OCI-LY7 (cell line): Measurements from ENCODE around the gene TM9SF1. TPM values are rescaled to one million over a fixed set of nuclear protein-coding genes. Genes with fewer than 3 reads are reported as not detected.

Experiments
- BruUV-seq: library from RNA; stranded (reverse); fragments of 400-500 nt; replicated peaks from 2 replicates; lab custom pipeline; 2021; lab: Mats Ljungman, UMichigan
- CTCF ChIA-PET: fragments of 300-600 bp; sonication (Branson Sonifier 250); formaldehyde crosslinking; loops from one replicate; lab custom pipeline; 2022; ENCODE audit warnings: antibody characterized with exemption; ENCODE audit not compliant: unreplicated experiment; lab: Charles Lee
- POLR2A ChIA-PET: fragments of 300-600 bp; sonication (Branson Sonifier 250); formaldehyde crosslinking; loops from one replicate; lab custom pipeline; 2022; ENCODE audit warnings: antibody characterized with exemption; lab: Charles Lee
- DNase-seq: peaks from one replicate; pipeline ENCODE4 v3.0.0-alpha.2; 2015; ENCODE audit warnings: low spot score
- H2AFZ ChIP-seq: fragments of 200-600 bp; sonication (generic), shearing (Covaris generic); 2 replicates; pipeline ENCODE4 v1.6.1; 2014; ENCODE audit warnings: mild to moderate bottlenecking, antibody characterized with exemption, low read length, moderate library complexity
- H3K27ac ChIP-seq: fragments of 200-600 bp; sonication (generic); 2 replicates; pipeline ENCODE4 v1.5.1; 2014; ENCODE audit warnings: mixed run types, low read depth, mild to moderate bottlenecking, moderate library complexity, low read length, inconsistent platforms; ENCODE audit not compliant: poor library complexity, severe bottlenecking
- H3K36me3 ChIP-seq: fragments of 200-600 bp; sonication (generic); 2 replicates; pipeline ENCODE4 v1.6.1; 2014; ENCODE audit warnings: mild to moderate bottlenecking, antibody characterized with exemption, low read length, moderate library complexity, mixed read lengths; ENCODE audit not compliant: insufficient read depth
- H3K4me1 ChIP-seq: fragments of 200-600 bp; sonication (generic); 2 replicates; pipeline ENCODE4 v1.5.1; 2014; ENCODE audit warnings: mild to moderate bottlenecking, low read length; ENCODE audit not compliant: insufficient read depth, poor library complexity, severe bottlenecking
- H3K4me2 ChIP-seq: fragments of 200-600 bp; sonication (generic); 2 replicates; pipeline ENCODE4 v1.6.1; 2014; ENCODE audit warnings: mild to moderate bottlenecking, low read length
- H3K4me3 ChIP-seq: fragments of 200-600 bp; sonication (generic); 2 replicates; pipeline ENCODE4 v1.5.1; 2014; ENCODE audit warnings: mild to moderate bottlenecking, low read depth, low read length; ENCODE audit not compliant: poor library complexity, severe bottlenecking
- H3K79me2 ChIP-seq: fragments of 200-600 bp; sonication (generic); 2 replicates; pipeline ENCODE4 v1.6.1; 2016; ENCODE audit warnings: low read depth, mild to moderate bottlenecking, low read length, moderate library complexity, mixed read lengths; ENCODE audit not compliant: insufficient read depth
- H3K9me2 ChIP-seq: fragments of 200-600 bp; sonication (generic); 2 replicates; pipeline ENCODE4 v1.6.1; 2016; ENCODE audit warnings: mild to moderate bottlenecking, low read length, mixed read lengths; ENCODE audit not compliant: insufficient read depth
- H3K9me3 ChIP-seq: fragments of 200-600 bp; sonication (generic); 2 replicates; pipeline ENCODE4 v1.6.1; 2014; ENCODE audit warnings: mild to moderate bottlenecking, mixed run types, low read length, mixed read lengths
- H4K20me1 ChIP-seq: fragments of 200-600 bp; sonication (generic); 2 replicates; pipeline ENCODE4 v1.6.1; 2014; ENCODE audit warnings: mild to moderate bottlenecking, antibody characterized with exemption, low read length, moderate library complexity, mixed read lengths; ENCODE audit not compliant: insufficient read depth
- CTCF ChIP-seq: fragments of 200-600 bp; sonication (generic); conservative IDR thresholded peaks from 2 replicates; pipeline ENCODE4 v1.5.1; 2014; ENCODE audit warnings: mild to moderate bottlenecking, antibody characterized with exemption, low read length, moderate library complexity, mixed read lengths
- EZH2phosphoT487 ChIP-seq: fragments of 200-600 bp; sonication (generic); IDR thresholded peaks from 2 replicates; pipeline ENCODE4 v1.6.1; 2018; ENCODE audit warnings: low read depth, borderline replicate concordance, mild to moderate bottlenecking, mixed run types, antibody characterized with exemption, low read length, moderate library complexity, mixed read lengths
- intact Hi-C: fragments of 100-400 bp; cut with micrococcal nuclease; formaldehyde crosslinking; loops from one replicate; pipeline ENCODE4 v1.10.0; 2022; ENCODE audit not compliant: unreplicated experiment
- total RNA-seq, 2 experiments: library from RNA; depleted of rRNA in 1 of 2; stranded (reverse); fragments of >200 nt in 1 of 2; shearing (Covaris generic) in 1 of 2; gene quantifications; 2 replicates each; pipeline ENCODE4 v1.2.3, GENCODE V29; 2014 to 2022

The TM9SF1 gene
- total RNA-seq, 2 experiments from 2014 or later: 23.4 to 27.8 TPM

- no peak overlapping the region for H2AFZ ChIP-seq
- POLR2A ChIA-PET: no interaction called here
- no peak for DNase-seq
- no peak overlapping the region for H3K27ac ChIP-seq
- CTCF ChIA-PET: interaction anchor here (1.3 kb wide), 1 partner anchor 11 kb away, joined by 3 read pairs; the partner anchor contains the start of gene IRF9
- no peaks in the 10 kb centered on the region for H3K9me3 ChIP-seq
- TF ChIP-seq CTCF: no peak
- no peak for TF ChIP-seq EZH2phosphoT487
- no peak overlapping the region for H3K4me2 ChIP-seq
- H3K4me3 ChIP-seq: no peak overlapping the region
- H4K20me1 ChIP-seq: no peaks in the 10 kb centered on the region
- no peaks in the 10 kb centered on the region for H3K36me3 ChIP-seq
- no TSS peak for BruUV-seq
- no peaks in the 10 kb centered on the region for H3K4me1 ChIP-seq
- H3K9me2 ChIP-seq: no peaks in the 10 kb centered on the region
- intact Hi-C loops: no loop called here
- H3K79me2 ChIP-seq: no peaks in the 10 kb centered on the region
Observed at GRCh38 chr14:24172261-24172860, 22.9 kb downstream of the TM9SF1 start.

- Histone ChIP-seq H3K27ac (no peak within 1 kb of the TSS), H3K36me3 (0 out of 2 replicates have a peak, but pooled peaks cover 1% of the 10 kb centered on the region), H3K79me2 (no peaks in the 10 kb centered on the region), H3K9me3 (no peaks in the 10 kb centered on the region), H4K20me1 (no peaks in the 10 kb centered on the region), H2AFZ (no peak within 1 kb of the TSS), H3K9me2 (no peaks in the 10 kb centered on the region), H3K4me3 (no peak within 1 kb of the TSS), H3K4me2 (no peak within 1 kb of the TSS), H3K4me1 (no peaks in the 10 kb centered on the region)
- CTCF ChIA-PET: no interaction called here
- POLR2A ChIA-PET: no interaction called here
- no peak for DNase-seq
- TF ChIP-seq EZH2phosphoT487 (no peak), CTCF (no peak)
- intact Hi-C loops: no loop called here
- no TSS peak for BruUV-seq
Observed at GRCh38 chr14:24171422-24172260, 23.6 kb downstream of the TM9SF1 start, which contains the start of gene REC8. REC8 (plus strand) TSS chr14:24172080; CDS start chr14:24172553, 473 bp downstream.
